GM21423 (cell line): Measurements from ENCODE around the gene TMEM181.
"Not testable (repeated sequence)": the region's sequence is repeated elsewhere in the genome, so short reads cannot be mapped to it uniquely, and the experiment has no call there.

Experiments
- ATAC-seq: cut with Tn5 transposase; IDR thresholded peaks from one replicate; pipeline ENCODE4 v1.9.1; 2021; ENCODE audit warnings: mild to moderate bottlenecking, moderate library complexity; ENCODE audit not compliant: unreplicated experiment

Gene TMEM181

DNA sequence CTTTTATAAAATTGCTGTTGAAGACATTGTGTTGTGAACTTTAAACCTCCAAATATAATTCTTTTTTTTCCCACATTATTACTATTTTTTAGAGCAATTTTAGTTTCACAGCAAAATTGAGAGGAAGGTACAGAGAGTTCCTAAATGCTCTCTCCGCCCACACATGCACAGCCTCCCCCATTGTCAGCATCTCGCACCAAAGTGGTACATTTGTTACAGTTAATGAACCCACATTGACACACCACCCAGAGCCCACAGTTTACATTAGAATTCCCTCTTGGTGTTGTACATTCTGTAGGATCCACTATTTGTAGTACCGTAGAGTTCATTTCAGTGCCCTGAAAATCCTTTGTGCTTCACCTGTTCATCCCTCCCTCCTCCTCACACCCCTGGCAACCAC lies 33.8 kb downstream of the TMEM181 start:
- ATAC-seq, result no peak

DNA sequence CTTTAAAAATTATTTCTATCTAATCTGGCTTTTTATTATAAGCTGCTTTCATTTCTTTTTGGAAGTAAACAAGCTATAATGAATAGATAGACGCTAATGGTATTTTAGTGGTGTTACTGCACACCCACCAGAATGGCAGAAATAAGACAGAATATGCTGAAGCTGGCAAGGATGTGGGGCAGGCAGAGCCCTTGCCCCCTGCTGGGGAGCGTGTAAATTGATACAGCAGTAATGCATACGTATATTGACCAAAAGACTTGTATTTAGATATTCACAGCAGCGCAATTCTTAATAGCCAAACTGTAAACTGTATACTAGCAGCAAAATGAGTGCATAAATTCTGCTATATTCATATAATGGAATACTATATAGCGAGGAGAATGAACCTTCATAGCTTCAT lies 35.3 kb downstream of the TMEM181 start:
- ATAC-seq, result no peak

DNA sequence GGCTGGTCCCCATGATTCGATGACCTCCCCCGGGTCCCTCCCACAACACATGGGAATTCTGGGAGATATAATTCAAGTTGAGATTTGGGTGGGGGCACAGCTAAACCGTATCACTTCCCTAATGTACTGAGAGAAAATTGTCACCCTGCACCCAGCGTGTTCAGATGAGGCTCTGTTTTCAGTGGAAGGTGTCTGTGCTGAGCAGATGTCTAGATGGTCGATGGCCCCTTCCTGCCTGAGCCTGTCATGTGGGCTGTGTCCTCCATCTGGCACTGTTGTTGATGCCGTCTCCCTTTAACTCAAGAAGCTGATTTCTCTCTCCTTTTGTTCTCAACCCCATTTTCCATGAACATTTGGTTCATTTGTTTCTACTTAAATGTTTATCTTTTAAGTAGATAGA lies 37.0 kb downstream of the TMEM181 start:
- no peak for ATAC-seq

DNA sequence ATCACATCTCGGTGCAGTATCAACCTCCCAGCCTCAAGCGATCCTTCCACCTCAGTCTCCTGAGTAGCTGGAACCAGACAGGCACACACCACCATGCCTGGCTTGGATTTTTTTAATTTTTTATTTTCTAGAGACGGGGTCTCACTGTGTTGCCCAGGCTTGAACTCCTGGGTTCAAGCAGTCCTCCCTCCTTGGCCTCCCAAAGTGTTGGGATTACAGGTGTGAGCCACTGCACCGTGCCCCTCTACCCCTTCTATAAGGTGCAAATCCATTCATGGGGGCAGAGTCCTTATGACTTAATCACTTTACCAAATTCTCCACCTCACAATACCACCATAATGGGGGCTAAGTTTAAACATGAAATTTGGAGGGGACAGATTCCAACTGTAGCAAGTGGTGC lies 37.7 kb downstream of the TMEM181 start:
- no peak for ATAC-seq

DNA sequence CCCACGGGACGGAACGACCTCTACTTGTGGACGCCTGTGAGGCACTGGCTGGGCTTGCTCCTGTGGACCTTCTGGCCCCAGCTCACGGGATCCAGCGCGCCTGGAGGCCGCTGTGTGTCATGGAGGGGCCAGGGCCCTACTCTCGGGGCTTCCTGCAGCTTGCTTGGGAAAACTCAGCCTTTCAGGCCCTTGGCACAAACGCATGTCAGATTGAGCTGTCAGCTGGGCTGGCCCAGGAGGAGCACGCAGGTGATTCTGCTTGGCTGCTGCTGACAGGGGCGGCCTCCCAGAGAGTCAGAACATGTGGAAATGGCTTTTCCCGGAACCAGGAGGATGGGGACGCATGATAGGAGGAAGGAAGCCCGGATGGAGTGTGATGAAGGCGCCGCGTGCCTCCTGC lies 39.7 kb downstream of the TMEM181 start:
- no peak for ATAC-seq

GRCh38 chr6:158603261-158604047 lies 43.6 kb downstream of the TMEM181 start:
- ATAC-seq, result no peak

DNA sequence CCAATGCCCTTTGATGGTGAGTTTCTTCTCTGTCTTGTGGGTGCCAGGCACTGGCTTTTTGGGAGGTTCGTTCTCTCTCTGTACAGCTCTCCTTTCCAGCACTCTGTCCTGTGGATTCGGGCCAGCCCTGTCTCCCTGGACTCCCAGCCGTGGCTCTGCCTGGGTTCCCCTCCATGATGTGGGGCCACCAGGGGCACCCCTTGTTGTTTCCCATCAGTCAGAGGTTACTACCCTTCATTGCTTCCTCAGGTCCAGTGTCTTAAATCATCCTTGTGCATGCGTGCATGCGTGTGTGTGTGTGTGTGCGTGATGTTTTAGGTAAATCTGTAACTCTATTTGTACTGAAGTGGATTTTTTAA lies 44.1 kb downstream of the TMEM181 start:
- no peak for ATAC-seq

DNA sequence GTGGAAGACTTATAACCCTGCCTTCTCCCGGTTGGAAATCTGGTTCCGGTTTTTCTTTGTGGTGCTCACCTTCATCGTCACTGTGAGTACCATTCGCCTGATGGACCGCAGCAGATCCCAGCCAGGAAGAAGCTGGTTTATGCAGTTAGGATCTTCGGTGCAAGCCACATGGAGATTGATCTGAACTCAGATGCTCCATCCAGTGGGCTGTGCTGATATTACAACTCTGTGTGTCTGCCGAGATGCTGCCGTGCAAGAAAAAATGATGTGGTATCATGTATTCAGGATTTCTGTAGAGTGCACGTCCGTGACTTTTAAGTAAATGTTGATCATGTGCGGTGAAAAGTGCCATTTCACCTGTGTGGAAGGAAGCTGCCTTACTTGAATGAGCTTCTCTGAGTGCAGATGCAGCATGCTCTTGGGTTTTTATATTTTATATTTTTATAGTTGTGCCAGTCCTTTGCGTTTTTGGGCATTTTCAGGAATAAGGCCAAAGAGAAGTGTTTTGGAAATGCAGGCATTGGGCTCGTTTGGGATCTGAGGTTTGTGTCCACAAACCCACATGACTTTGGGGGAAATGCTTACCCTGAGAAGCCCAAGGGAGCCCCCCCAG lies 45.5 kb downstream of the TMEM181 start:
- no peak for ATAC-seq

GRCh38 chr6:158606011-158606410 lies 46.1 kb downstream of the TMEM181 start:
- ATAC-seq, result not testable (repeated sequence)

DNA sequence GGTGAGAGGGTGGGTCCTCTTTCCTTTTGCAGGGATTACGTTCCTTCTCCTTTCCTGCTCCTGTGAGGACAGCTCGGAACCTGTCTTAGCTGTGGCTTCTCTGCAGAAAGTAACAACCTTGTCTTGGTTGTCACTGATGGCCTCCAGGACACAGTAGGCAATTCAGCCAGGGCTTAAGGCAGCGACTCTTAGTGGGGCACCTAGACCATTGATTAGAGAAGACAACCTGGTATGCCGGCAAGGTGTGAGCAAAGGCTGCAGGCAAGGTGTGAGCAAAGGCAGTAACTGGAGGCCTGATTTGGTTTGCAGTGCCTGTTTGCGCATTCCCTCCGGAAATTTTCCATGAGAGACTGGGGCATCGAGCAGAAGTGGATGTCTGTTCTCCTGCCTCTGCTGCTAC lies 47.0 kb downstream of the TMEM181 start:
- ATAC-seq, result no peak

- ATAC-seq, result no peak
Measured at GRCh38 chr6:158607411-158608170, 47.7 kb downstream of the TMEM181 start.

- no peak for ATAC-seq
Measured at GRCh38 chr6:158608221-158608620, 48.3 kb downstream of the TMEM181 start.

- ATAC-seq, result no peak
Measured at GRCh38 chr6:158609455-158610155, 49.7 kb downstream of the TMEM181 start.

- ATAC-seq, result no peak
Measured at GRCh38 chr6:158610319-158610968, 50.6 kb downstream of the TMEM181 start.

- no peak for ATAC-seq
Measured at GRCh38 chr6:158611039-158611438, 51.1 kb downstream of the TMEM181 start.

- ATAC-seq, result no peak
Measured at GRCh38 chr6:158611541-158612370, 51.9 kb downstream of the TMEM181 start.

GRCh38 chr6:158614606-158615005 lies 54.7 kb downstream of the TMEM181 start:
- not testable (repeated sequence) for ATAC-seq

DNA sequence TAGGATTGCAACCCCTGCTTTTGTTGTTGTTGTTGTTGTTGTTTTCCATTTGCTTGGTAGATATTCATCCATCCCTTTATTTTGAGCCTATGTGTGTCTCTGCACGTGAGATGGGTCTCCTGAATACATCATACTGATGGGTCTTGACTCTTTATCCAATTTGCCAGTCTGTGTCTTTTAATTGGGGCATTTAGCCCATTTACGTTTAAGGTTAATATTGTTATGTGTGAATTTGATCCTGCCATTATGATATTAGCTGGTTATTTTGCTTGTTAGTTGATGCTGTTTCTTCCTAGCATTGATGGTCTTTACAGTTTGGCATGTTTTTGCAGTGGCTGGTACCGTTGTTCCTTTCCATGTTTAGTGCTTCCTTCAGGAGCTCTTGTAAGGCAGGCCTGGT lies 58.4 kb downstream of the TMEM181 start:
- ATAC-seq, result not testable (repeated sequence)

- no peak for ATAC-seq
Measured at GRCh38 chr6:158619922-158620801, 60.3 kb downstream of the TMEM181 start.
